CD4-positive, alpha-beta T cell treated with Interleukin-4 for 4 hours (primary cell): ENCODE data around the gene RHBDF2.
A peak's percentile ranks its signal among the peaks of the same experiment; 100 is the strongest.
"Not testable (repeated sequence)": the region's sequence is repeated elsewhere in the genome, so short reads cannot be mapped to it uniquely, and the experiment has no call there.

Source experiments
- DNase-seq: peaks from one replicate; pipeline ENCODE4 v3.0.0-alpha.2; 2020

Gene RHBDF2

GRCh38 chr17:76523084-76524037, 22.1 kb upstream of the RHBDF2 start:
- peak; percentile 75 for DNase-seq

- not testable (repeated sequence) for DNase-seq
These were observed 20.5 kb upstream of the RHBDF2 start for GRCh38 chr17:76521683-76522082.

- DNase-seq, result no peak
These were observed 20.0 kb upstream of the RHBDF2 start for GRCh38 chr17:76521262-76521661.

GRCh38 chr17:76519048-76519966, 18.1 kb upstream of the RHBDF2 start:
- DNase-seq, result no peak

GRCh38 chr17:76517638-76518038, 16.4 kb upstream of the RHBDF2 start:
- DNase-seq, result no peak

GRCh38 chr17:76515274-76515949, 14.2 kb upstream of the RHBDF2 start:
- peak; percentile 93 for DNase-seq

- not testable (repeated sequence) for DNase-seq
These were observed 13.1 kb upstream of the RHBDF2 start for GRCh38 chr17:76514355-76514754.

GRCh38 chr17:76513306-76513692, 12.1 kb upstream of the RHBDF2 start:
- no peak for DNase-seq

GRCh38 chr17:76512366-76513305, 11.4 kb upstream of the RHBDF2 start:
- no peak for DNase-seq

GRCh38 chr17:76511668-76512365, 10.6 kb upstream of the RHBDF2 start:
- DNase-seq, result peak; percentile 18

GRCh38 chr17:76510831-76511244, 9.6 kb upstream of the RHBDF2 start:
- no peak for DNase-seq

GRCh38 chr17:76508472-76509063, 7.3 kb upstream of the RHBDF2 start:
- not testable (repeated sequence) for DNase-seq

GRCh38 chr17:76506408-76507345, 5.5 kb upstream of the RHBDF2 start:
- DNase-seq, result peak; percentile 87

- no peak for DNase-seq
These were observed 2.9 kb upstream of the RHBDF2 start for GRCh38 chr17:76504117-76504516.

GRCh38 chr17:76502341-76503211, 1.4 kb upstream of the RHBDF2 start:
- no peak for DNase-seq

GRCh38 chr17:76501827-76502307, 644 bp upstream of the RHBDF2 start:
- DNase-seq, result no peak

GRCh38 chr17:76500747-76501017, 541 bp downstream of the RHBDF2 start:
- no peak for DNase-seq

GRCh38 chr17:76500074-76500746, 1.0 kb downstream of the RHBDF2 start:
- no peak for DNase-seq
